ENCODE results near the gene LRWD1.

DNA sequence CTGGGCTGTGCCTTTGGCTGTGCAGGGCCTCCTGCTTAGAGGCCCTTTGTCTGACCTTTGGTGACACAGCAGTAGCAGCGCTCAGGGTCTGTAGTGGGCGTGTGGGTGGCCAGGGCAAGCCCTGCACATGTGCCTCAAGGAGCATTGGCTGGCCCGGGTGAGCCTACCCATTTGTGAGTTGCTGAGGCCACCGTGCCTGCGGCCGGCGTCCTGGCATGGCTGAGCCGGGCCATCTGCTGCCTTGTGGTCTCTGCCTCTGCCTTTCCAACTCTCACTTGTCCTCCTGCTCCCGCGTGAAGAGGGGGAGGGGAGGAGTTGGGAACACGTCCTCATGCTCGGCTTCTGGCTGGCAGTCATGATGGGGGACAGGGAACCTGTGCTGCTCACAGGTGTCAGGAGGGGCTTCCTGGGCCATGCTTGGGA, 40.6 kb upstream of the LRWD1 start:
- TF ChIP-seq, protein P1, sequence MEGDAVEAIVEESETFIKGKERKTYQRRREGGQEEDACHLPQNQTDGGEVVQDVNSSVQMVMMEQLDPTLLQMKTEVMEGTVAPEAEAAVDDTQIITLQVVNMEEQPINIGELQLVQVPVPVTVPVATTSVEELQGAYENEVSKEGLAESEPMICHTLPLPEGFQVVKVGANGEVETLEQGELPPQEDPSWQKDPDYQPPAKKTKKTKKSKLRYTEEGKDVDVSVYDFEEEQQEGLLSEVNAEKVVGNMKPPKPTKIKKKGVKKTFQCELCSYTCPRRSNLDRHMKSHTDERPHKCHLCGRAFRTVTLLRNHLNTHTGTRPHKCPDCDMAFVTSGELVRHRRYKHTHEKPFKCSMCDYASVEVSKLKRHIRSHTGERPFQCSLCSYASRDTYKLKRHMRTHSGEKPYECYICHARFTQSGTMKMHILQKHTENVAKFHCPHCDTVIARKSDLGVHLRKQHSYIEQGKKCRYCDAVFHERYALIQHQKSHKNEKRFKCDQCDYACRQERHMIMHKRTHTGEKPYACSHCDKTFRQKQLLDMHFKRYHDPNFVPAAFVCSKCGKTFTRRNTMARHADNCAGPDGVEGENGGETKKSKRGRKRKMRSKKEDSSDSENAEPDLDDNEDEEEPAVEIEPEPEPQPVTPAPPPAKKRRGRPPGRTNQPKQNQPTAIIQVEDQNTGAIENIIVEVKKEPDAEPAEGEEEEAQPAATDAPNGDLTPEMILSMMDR (IDR thresholded peaks at IDR 0.05) = no peak
- TF ChIP-seq EP300 (IDR thresholded peaks at IDR 0.05; ENCODE audit: borderline replicate concordance in 1 of 2, low read depth in 1 of 2, low read length in 1 of 2) (no peak), NFIC (IDR thresholded peaks at IDR 0.05; ENCODE audit: borderline replicate concordance) (no peak), RCOR1 (IDR thresholded peaks at IDR 0.05; ENCODE audit: low read length) (no peak), POLR2AphosphoS5 (IDR thresholded peaks at IDR 0.05; ENCODE audit: low read depth, low read length) (no peak), RFX5 (IDR thresholded peaks at IDR 0.05; ENCODE audit: low read length) (no peak)
- TF ChIP-seq, protein P2, sequence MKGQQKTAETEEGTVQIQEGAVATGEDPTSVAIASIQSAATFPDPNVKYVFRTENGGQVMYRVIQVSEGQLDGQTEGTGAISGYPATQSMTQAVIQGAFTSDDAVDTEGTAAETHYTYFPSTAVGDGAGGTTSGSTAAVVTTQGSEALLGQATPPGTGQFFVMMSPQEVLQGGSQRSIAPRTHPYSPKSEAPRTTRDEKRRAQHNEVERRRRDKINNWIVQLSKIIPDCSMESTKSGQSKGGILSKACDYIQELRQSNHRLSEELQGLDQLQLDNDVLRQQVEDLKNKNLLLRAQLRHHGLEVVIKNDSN (IDR thresholded peaks at IDR 0.05; ENCODE audit: borderline replicate concordance, low read depth) = no peak
